B cell (primary cell): ENCODE data around the gene MROH9. TPM values are rescaled to one million over a fixed set of nuclear protein-coding genes. Genes with fewer than 3 reads are reported as not detected.

Experiments used
- ATAC-seq: fragments of 200-7000 bp; cut with Tn5 transposase; one replicate; pipeline ENCODE4 v1.10.0; 2021; ENCODE audit warnings: low read depth, mild to moderate bottlenecking, moderate number of reproducible peaks, moderate library complexity
- CTCF ChIA-PET: fragments of 350-600 bp; sonication (Branson Sonifier 250); formaldehyde crosslinking; loops from one replicate; lab custom pipeline; 2021; ENCODE audit warnings: antibody characterized with exemption, inconsistent platforms; lab: Charles Lee
- POLR2A ChIA-PET: fragments of 350-600 bp; sonication (Branson Sonifier 250); formaldehyde crosslinking; loops from one replicate; lab custom pipeline; 2021; ENCODE audit warnings: antibody characterized with exemption; lab: Charles Lee
- DNase-seq: peaks from one replicate; pipeline ENCODE4 v3.0.0; 2013
- H2AFZ ChIP-seq: 2 replicates; pipeline ENCODE4 v1.6.1; 2012; ENCODE audit warnings: mild to moderate bottlenecking, low read depth, low read length; ENCODE audit not compliant: insufficient read depth, poor library complexity, severe bottlenecking
- H3K27ac ChIP-seq, 2 donors: 1 replicate in 1 of 2; 2 replicates in 1 of 2; pipeline ENCODE4 v1.5.1; 2012 to 2013; ENCODE audit warnings: low read length in 2 of 2, mild to moderate bottlenecking in 2 of 2, moderate library complexity in 1 of 2
- H3K27me3 ChIP-seq, 4 experiments: fragments of 200-600 bp in 1 of 4; sonication (generic) in 1 of 4; replicated peaks in 1 of 4; 1 replicate in 2 of 4; 2 replicates in 2 of 4; pipeline versions ENCODE4 v1.6.1 to v1.7.0; 2013 to 2016; ENCODE audit warnings: low read length in 3 of 4, mild to moderate bottlenecking in 2 of 4, mixed read lengths in 1 of 4, moderate library complexity in 1 of 4; ENCODE audit not compliant: insufficient read depth in 4 of 4, control insufficient read depth in 3 of 4; ENCODE audit errors: control extremely low read depth in 1 of 4
- H3K36me3 ChIP-seq, 2 experiments: replicated peaks in 1 of 2; 1 replicate in 1 of 2; 2 replicates in 1 of 2; pipeline versions ENCODE4 v1.6.1 to v1.7.1; 2013; ENCODE audit warnings: low read length in 1 of 2; ENCODE audit not compliant: insufficient read depth in 2 of 2, control insufficient read depth in 1 of 2; ENCODE audit errors: control extremely low read depth in 1 of 2, extremely low read depth in 1 of 2
- H3K4me1 ChIP-seq, 2 donors: fragments of 200-600 bp in 1 of 2; sonication (generic) in 1 of 2; 1 replicate in 1 of 2; 2 replicates in 1 of 2; pipeline versions ENCODE4 v1.5.1 to v1.6.1; 2013 to 2017; ENCODE audit warnings: low read length in 2 of 2; ENCODE audit not compliant: control insufficient read depth in 2 of 2, insufficient read depth in 2 of 2
- H3K4me2 ChIP-seq: replicated peaks from 2 replicates; pipeline ENCODE3; 2012; ENCODE audit warnings: mild to moderate bottlenecking, low read depth, low read length; ENCODE audit not compliant: poor library complexity, severe bottlenecking
- H3K4me3 ChIP-seq, 5 experiments: fragments of 200-600 bp in 1 of 5; sonication (generic) in 1 of 5; 1 replicate in 3 of 5; 2 replicates in 2 of 5; pipeline versions ENCODE4 v1.5.1 to v1.7.0; 2011 to 2016; ENCODE audit warnings: low read length in 4 of 5, mild to moderate bottlenecking in 4 of 5, low read depth in 2 of 5, control low read depth in 1 of 5, moderate library complexity in 1 of 5; ENCODE audit not compliant: insufficient read depth in 1 of 5; ENCODE audit errors: control extremely low read depth in 1 of 5, extremely low read depth in 1 of 5
- H3K79me2 ChIP-seq: fragments of 200-600 bp; sonication (generic); one replicate; pipeline ENCODE4 v1.6.0; 2016; ENCODE audit warnings: low read length; ENCODE audit not compliant: control insufficient read depth, insufficient read depth
- H3K9ac ChIP-seq: fragments of 200-600 bp; sonication (generic); 2 replicates; pipeline ENCODE4 v1.6.1; 2017; ENCODE audit warnings: mild to moderate bottlenecking, low read length, moderate library complexity
- H3K9me3 ChIP-seq, 3 donors: one replicate each; pipeline versions ENCODE4 v1.6.1 to v1.7.1; 2013; ENCODE audit warnings: low read length in 2 of 3; ENCODE audit not compliant: control insufficient read depth in 2 of 3, insufficient read depth in 1 of 3; ENCODE audit errors: control extremely low read depth in 1 of 3
- H4K20me1 ChIP-seq: 2 replicates; pipeline ENCODE4 v1.6.0; 2012; ENCODE audit warnings: mild to moderate bottlenecking, low read length; ENCODE audit not compliant: insufficient read depth, control insufficient read depth, poor library complexity, severe bottlenecking
- H3K27ac Mint-ChIP-seq: one replicate; pipeline ENCODE4 v1.8.0; 2021; ENCODE audit warnings: mixed read lengths
- H3K27me3 Mint-ChIP-seq: one replicate; pipeline ENCODE4 v1.8.0; 2021; ENCODE audit warnings: mixed read lengths
- H3K4me1 Mint-ChIP-seq: one replicate; pipeline ENCODE4 v1.8.0; 2021; ENCODE audit warnings: mixed read lengths
- H3K4me3 Mint-ChIP-seq: one replicate; pipeline ENCODE4 v1.8.0; 2021; ENCODE audit warnings: mixed read lengths
- H3K9me3 Mint-ChIP-seq: one replicate; pipeline ENCODE4 v1.8.0; 2022; ENCODE audit warnings: mixed read lengths; ENCODE audit not compliant: insufficient read depth
- EZH2 ChIP-seq: IDR thresholded peaks from 2 replicates; pipeline ENCODE4 v1.6.1; 2012; ENCODE audit warnings: borderline replicate concordance, low read depth, mild to moderate bottlenecking, moderate library complexity, low read length; ENCODE audit not compliant: insufficient read depth, poor library complexity, severe bottlenecking
- WGBS: methylation state at CpG from one replicate; pipeline ENCODE4 v1.1.5; 2013; ENCODE audit warnings: missing lambda C conversion rate; ENCODE audit not compliant: insufficient coverage; 5-methylcytosine and 5-hydroxymethylcytosine counted together
- intact Hi-C: fragments of 100-400 bp; cut with micrococcal nuclease; formaldehyde crosslinking; loops from one replicate; pipeline ENCODE4 v1.10.0; 2022
- polyA plus RNA-seq: library from polyadenylated mRNA; depleted of rRNA; stranded (reverse); fragments of >200 nt; gene quantifications from 2 replicates; pipeline ENCODE4 v1.2.3, GENCODE V29; 2012
- total RNA-seq, 2 donors: library from RNA; stranded (reverse); fragments of 120-200 nt in 1 of 2; gene quantifications; 1 replicate in 1 of 2; 2 replicates in 1 of 2; pipeline versions ENCODE4 v1.2.3 to v1.2.4, GENCODE V29; 2013 to 2022
- TF ChIP-seq, protein P1 (sequence below): fragments of 200-600 bp; IDR thresholded peaks from one replicate; pipeline ENCODE4 v1.8.0; 2022; ENCODE audit warnings: antibody characterized with exemption, mild to moderate bottlenecking

The MROH9 gene
- total and polyA plus RNA-seq, 2 donors (not counting 1 experiment from before 2014, with no cell fraction given) = not detected

DNA sequence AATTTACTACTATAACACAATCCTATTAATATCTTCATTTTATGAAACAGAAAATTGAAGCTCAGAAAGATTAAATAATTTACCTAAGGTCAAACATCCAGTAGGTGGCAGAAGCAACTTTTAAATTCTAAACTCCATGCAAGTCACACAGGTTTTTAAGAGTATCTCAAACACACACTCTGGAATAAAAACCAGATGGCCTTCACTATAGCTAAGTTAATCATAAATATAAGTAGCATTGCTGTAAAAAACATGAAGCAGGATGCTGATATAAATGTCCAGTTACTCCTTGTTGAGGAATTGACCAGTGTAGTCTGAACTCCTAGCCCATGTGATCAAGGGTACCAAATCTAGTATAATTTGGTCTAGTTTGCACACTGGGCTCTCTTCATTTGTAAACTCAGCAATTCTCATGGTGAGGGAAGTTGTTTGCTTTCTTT lies 146.0 kb downstream of the MROH9 start:
- H3K4me1 ChIP-seq = no peaks in the 10 kb centered on the region
- peaks cover 3% of the 10 kb centered on the region for H3K27me3 Mint-ChIP-seq
- H3K27ac Mint-ChIP-seq = no peak overlapping the region
- H3K79me2 ChIP-seq = no peaks in the 10 kb centered on the region
- no peak overlapping the region for H2AFZ ChIP-seq
- POLR2A ChIA-PET = no interaction called here
- intact Hi-C loops = loop anchor here (10.0 kb wide), 1 partner anchor 233 kb away; the partner anchor contains the start of gene FMO4
- DNase-seq = no peak
- H3K27ac ChIP-seq = no peak overlapping the region
- H3K4me2 ChIP-seq = no peak overlapping the region
- H3K36me3 ChIP-seq = no peaks in the 10 kb centered on the region
- H3K9ac ChIP-seq = no peak overlapping the region
- H4K20me1 ChIP-seq = no peaks in the 10 kb centered on the region
- H3K9me3 ChIP-seq = no peaks in the 10 kb centered on the region
- no peak overlapping the region for H3K4me3 ChIP-seq
- CTCF ChIA-PET = interaction anchor here (1.8 kb wide), 1 partner anchor 232 kb away, joined by 10 read pairs; the partner anchor contains the start of gene FMO4
- H3K9me3 Mint-ChIP-seq = no peaks in the 10 kb centered on the region
- H3K4me3 Mint-ChIP-seq = no peak overlapping the region
- no peaks in the 10 kb centered on the region for H3K4me1 Mint-ChIP-seq
- no peak for ATAC-seq
- H3K27me3 ChIP-seq = no peaks in the 10 kb centered on the region
- TF ChIP-seq EZH2 = no peak
- TF ChIP-seq, protein P1, sequence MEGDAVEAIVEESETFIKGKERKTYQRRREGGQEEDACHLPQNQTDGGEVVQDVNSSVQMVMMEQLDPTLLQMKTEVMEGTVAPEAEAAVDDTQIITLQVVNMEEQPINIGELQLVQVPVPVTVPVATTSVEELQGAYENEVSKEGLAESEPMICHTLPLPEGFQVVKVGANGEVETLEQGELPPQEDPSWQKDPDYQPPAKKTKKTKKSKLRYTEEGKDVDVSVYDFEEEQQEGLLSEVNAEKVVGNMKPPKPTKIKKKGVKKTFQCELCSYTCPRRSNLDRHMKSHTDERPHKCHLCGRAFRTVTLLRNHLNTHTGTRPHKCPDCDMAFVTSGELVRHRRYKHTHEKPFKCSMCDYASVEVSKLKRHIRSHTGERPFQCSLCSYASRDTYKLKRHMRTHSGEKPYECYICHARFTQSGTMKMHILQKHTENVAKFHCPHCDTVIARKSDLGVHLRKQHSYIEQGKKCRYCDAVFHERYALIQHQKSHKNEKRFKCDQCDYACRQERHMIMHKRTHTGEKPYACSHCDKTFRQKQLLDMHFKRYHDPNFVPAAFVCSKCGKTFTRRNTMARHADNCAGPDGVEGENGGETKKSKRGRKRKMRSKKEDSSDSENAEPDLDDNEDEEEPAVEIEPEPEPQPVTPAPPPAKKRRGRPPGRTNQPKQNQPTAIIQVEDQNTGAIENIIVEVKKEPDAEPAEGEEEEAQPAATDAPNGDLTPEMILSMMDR = no peak

DNA sequence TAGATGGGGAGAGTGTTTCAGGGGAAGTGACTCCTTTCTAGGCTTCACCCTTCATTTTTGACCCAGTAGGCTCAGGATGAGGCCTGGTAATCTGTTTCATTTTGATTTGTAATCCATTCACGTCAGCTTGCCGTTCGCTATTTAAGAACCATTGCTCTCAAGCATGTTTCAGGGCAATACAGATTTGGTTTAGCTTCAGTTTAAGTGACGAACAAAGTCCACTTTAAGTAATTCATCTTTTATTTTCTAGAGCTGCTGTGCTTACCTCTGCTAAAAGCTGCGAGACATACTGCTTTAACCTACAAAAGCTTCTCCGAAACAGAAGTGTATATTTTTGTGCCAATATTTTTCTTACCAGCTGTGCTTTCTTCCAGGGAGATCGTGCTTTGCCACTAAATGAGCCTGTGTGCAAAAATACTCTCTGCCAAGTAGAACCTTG lies 146.4 kb downstream of the MROH9 start:
- Histone ChIP-seq H4K20me1 (no peaks in the 10 kb centered on the region), H3K79me2 (no peaks in the 10 kb centered on the region), H3K4me1 (no peaks in the 10 kb centered on the region), H3K36me3 (no peaks in the 10 kb centered on the region), H3K9ac (no peak overlapping the region), H3K4me2 (no peak overlapping the region), H2AFZ (no peak overlapping the region), H3K4me3 (no peak overlapping the region), H3K27me3 (no peaks in the 10 kb centered on the region), H3K27ac (no peak overlapping the region), H3K9me3 (no peaks in the 10 kb centered on the region)
- intact Hi-C loops = loop anchor here (10.0 kb wide), 1 partner anchor 233 kb away; the partner anchor contains the start of gene FMO4
- peaks cover 3% of the 10 kb centered on the region for H3K27me3 Mint-ChIP-seq
- H3K9me3 Mint-ChIP-seq = no peaks in the 10 kb centered on the region
- ChIA-PET CTCF (interaction anchor here (1.8 kb wide), 1 partner anchor 232 kb away, joined by 10 read pairs; the partner anchor contains the start of gene FMO4), POLR2A (no interaction called here)
- no peak overlapping the region for H3K27ac Mint-ChIP-seq
- ATAC-seq (no peak), DNase-seq (no peak)
- TF ChIP-seq EZH2 = no peak
- TF ChIP-seq, protein P1 = no peak
- no peak overlapping the region for H3K4me3 Mint-ChIP-seq
- no peaks in the 10 kb centered on the region for H3K4me1 Mint-ChIP-seq
- WGBS = 86% methylated on average over 5 of the region's 7 CpGs
